ENCODE results near the gene DHRSX.
A peak's percentile ranks its signal among the peaks of the same experiment; 100 is the strongest.
"Not testable (repeated sequence)": the region's sequence is repeated elsewhere in the genome, so short reads cannot be mapped to it uniquely, and the experiment has no call there.

DHRSX gene

DNA sequence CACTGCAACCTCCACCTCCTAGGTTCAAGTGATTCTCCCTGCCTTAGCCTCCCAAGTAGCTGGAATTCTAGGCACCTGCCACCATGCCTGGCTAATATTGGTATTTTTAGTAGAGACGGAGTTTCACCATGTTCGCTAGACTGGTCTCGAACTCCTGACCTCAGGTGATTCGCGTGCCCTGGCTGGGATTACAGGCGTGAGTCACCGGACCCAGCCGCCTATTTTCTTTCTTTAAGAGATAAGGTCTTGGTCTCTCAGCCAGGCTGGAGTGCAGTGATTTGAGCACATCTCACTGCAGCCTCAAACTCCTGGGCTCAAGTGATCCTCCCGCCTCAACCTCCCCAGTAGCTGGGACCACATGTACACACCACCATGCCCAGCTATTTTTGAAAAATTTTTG, 166.5 kb downstream of the DHRSX start:
- no peak for FAIRE-seq

DNA sequence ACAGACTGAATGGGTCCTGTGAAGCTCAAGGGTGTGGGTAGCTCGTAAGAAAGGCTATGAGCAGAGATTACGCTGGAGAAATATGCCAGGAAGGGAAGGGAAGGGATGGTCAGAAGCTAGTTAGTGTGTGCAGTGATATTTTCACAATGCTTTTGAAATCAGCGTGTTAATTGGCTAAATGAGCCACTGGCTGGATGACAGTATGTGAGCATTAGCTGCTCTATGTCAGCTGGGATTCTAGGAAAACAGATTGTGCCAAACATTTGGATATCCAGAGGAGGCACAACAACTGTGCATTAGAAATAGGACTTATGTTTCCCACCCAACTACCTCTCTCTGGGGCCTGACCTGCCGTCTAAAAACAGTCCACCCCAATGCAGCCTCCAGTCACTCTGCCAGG, 168.5 kb downstream of the DHRSX start:
- no peak for FAIRE-seq

More for the DNA sequence above, 166.5 kb downstream of the DHRSX start:
- DNase-seq (ENCODE audit: extremely low spot score, insufficient read length, low read depth) = no peak

DNA sequence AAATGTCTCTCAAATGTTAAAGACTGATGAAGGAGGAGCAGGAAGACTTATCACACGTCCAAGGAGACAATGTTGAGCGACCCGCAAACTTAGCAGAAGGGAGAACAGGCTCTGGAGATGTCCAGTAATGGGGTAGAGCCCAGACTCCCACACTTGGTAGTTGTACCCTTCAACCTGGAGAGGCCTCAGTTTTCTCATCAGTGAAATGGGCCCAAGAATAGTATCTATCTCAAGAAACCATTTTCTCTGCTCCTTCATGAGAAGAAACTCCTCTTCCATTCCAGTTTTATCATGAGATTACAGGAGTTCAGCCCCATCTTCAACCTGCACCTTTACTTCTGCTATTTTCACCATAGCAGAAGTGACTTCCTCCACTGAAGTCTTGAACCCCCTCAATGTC, 169.9 kb downstream of the DHRSX start:
- DNase-seq (ENCODE audit: extremely low spot score, insufficient read length, low read depth) = no peak
- FAIRE-seq = no peak

More for the DNA sequence above, 168.5 kb downstream of the DHRSX start:
- DNase-seq (ENCODE audit: extremely low spot score, insufficient read length, low read depth) = no peak

DNA sequence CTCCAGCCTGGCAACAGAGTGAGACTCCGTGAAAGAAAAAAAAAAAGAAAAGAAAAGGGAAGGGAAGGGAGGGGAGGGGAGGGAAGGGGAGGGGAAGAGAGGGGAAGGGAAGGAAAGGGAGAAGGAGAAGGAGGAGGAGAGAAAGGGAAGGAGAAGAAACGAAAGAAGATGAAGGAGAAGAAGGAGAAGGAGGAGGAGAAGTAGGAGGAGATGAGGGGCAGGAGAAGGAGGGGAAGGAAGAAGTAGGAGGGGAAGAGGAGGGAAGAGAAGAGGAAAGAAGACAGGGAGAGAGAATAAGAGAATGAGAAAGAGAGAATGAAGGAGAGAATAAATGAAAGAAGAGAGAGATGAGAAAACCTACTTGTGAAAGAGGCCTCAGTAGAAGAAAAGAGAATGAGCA, 170.3 kb downstream of the DHRSX start:
- DNase-seq (ENCODE audit: extremely low spot score, insufficient read length, low read depth) (no peak), FAIRE-seq (no peak)

DNA sequence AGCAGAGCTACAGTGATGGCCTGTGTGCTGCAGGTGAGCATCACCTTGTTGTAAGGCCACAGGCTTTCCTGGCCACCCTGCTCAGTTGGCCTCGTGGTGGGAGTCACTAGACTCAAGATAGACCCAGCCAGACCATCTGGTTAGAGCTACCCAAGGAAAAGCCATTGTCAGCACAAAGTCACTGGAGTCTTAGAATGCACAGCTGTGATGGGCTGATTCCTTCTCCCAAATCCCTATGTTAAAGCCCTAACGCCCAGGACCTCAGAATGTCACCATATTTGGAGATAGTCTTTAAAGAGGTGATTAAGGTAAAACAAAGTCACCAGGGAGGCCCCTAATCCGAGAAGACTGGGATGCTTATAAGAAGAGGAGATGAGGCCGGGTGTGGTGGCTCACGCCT, 173.4 kb downstream of the DHRSX start:
- FAIRE-seq = no peak
- DNase-seq (ENCODE audit: extremely low spot score, insufficient read length, low read depth) = no peak

DNA sequence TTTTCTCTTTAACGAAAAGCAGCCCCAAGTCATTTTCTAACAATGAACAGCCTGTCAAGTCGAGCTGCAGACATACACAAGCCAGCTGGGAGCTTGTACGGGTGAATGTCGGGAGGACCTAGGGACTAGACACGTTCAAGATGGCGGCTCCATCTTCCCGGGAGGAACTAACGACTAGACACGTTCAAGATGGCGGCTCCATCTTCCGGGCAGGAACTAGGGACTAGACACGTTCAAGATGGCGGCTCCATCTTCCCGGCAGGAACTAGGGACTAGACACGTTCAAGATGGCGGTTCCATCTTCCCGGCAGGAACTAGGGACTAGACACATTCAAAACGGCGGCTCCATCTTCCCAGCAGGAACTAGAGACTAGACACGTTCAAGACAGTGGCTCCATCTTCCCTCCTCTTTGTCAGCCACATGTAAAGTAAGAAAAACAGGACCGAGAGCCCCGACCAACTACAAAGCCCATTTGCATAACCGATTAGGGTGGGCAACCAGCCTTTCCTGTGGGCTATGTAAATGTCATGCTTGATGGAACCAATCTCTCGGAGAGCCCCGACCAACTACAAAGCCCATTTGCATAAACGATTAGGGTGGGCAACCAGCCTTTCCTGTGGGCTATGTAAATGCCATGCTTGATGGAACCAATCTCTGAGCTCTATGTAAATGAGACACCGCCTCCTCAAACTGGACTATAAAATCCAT, 175.5 kb downstream of the DHRSX start:
- FAIRE-seq (peak; percentile 42), DNase-seq (ENCODE audit: extremely low spot score, insufficient read length, low read depth) (no peak)

DNA sequence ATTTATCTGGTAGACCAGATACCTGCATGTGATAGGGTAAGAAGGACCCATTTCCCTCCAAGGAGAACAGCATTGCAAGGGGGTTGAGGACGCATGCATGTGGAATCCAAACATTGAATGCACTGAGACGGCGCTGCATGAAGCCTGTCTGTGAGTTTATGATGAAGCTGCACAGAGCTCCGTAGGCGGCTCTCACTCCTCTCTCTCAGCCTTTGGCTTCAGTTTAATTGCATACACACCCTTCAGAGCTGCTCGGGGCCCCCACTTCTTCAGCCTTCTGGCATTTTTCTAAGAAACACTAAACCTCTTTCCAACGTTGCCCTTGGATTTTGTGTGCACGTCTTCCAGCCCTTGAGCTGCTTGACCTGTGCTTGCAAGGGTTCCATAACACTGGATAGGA, 176.6 kb downstream of the DHRSX start:
- FAIRE-seq = no peak
- no peak for DNase-seq (ENCODE audit: extremely low spot score, insufficient read length, low read depth)

DNA sequence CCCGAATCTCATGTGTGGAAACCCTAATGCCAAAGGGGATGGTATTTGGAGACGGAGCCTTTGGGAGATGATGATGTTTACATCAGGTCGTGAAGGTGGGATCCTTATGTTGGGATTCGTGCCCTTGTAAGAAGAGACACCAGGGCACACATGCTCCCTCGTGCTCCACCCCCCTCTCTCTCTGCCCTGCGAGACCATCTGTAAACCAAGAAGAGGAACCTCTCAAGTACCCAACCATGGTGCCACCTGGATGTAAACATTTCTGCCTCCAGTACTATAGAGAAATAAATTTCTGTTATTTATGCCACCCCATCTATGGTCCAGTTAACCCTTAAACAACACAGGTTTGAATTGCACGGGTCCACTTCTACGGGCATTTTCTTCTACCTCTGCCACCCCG, 179.4 kb downstream of the DHRSX start:
- DNase-seq (ENCODE audit: extremely low spot score, insufficient read length, low read depth) (no peak), FAIRE-seq (no peak)

DNA sequence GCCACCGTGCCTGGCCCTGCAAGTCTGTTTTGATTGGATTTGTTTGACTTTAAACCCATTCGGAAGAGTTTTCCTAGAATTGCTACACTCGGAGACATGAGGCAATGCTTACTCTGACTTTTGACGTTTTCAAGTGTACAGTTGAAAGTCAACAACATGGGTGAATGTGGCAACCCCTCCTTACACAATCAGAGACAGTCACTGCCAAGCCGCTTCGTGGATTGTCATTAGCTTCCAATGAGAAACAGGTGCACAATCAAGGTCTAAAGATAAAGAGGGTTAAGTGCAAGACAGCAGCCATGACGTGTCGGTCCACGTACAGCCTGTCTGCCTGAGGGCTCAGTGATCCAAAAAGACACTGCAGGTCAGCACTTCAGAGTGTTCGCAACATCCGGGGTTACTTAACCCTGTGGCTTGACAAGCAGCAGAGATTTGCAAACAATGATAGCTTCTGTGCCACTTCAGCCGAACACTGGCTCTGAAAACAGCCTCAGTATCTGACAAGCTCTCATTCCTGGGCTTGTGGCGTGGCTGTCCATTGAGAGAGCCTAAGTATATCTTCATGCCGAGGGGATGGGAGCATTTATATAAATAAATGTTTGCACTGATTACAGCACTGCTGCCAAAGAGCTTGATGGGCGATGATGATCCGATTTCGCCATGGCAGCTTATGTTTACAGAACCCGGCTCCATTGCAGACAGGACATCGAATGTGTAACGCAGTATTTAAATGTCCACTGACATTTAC, 180.0 kb downstream of the DHRSX start:
- no peak for DNase-seq (ENCODE audit: extremely low spot score, insufficient read length, low read depth)
- no peak for FAIRE-seq

DNA sequence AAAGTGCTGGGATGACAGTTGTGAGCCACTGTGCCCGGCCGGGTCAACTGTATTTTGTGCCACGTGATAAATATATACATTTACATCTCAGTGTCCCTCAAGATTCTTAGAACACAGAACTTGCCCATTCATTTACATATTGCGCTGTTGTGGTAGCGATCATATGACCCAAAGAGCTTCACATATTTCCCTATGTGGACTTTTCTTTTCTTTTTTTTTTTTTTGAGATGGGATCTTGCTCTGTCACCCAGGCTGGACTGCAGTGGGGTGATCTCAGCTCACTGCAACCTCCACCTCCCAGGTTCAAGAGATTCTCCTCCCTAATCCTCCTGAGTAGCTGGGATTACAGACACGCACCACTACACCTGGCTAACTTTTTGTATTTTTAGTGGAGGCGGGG, 180.7 kb downstream of the DHRSX start:
- DNase-seq (ENCODE audit: extremely low spot score, insufficient read length, low read depth) (no peak), FAIRE-seq (no peak)

DNA sequence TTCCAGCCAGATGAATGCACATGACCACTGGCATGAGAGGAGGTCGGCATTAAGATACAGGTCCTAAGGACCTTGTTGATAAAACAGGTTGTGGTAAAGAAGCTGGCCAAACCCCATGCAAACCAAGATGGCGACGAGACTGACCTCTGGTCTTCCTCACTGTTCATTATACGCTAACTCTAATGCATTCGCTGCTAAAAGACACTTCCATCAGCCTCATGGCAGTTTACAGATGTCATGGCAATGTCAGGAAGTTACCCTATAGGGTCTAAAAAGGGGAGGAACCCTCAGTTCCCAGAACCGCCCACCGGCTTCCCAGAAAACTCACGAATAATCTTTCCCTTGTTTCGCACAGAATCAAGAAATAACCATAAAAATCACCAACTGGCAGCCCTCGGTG, 182.4 kb downstream of the DHRSX start:
- DNase-seq (ENCODE audit: extremely low spot score, insufficient read length, low read depth) (no peak), FAIRE-seq (no peak)

DNA sequence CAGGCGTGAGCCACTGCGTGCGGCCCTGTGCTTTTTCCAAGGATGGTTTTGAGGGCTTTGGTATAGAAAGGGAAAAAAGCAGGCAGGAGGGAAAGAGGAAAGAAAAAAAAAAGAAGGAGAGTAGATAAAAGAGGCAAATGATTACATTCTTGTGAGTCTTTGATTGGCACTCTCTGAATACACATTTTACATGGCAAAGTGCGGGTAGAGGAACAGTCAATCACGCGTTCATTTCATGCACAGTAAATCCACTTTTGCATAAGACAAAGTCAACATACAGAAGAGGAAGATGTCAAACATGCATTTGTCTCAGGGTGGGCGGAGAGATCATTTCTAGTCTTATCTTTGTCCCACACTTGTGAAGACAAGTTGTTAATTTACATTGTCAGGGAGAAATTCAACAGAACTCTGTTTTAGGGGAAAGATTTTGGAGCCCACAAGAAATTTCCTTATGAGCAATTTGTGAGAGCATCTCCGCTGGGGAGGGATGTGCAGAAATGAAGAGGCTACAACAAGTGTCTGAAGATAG, 183.2 kb downstream of the DHRSX start:
- DNase-seq (ENCODE audit: extremely low spot score, insufficient read length, low read depth) = no peak
- no peak for FAIRE-seq

DNA sequence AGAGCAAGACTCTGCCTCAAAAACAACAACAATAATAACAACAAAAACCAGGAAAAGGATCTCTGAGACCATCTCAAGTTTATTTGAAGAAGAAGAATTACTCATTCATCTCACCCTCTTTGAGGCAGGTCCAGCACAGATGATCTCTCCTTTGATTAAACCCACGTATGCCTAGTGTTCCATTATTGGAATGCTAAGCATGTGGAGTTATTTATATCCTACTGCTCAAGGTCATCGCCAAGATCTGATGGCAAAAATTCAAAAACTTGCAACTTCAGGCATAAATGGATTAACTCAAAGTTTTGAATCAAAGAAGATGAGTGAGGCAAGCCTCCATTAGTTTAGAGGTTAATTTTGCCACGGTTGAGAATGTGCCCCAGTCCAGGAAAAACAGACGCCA, 184.2 kb downstream of the DHRSX start:
- FAIRE-seq = no peak
- no peak for DNase-seq (ENCODE audit: extremely low spot score, insufficient read length, low read depth)

DNA sequence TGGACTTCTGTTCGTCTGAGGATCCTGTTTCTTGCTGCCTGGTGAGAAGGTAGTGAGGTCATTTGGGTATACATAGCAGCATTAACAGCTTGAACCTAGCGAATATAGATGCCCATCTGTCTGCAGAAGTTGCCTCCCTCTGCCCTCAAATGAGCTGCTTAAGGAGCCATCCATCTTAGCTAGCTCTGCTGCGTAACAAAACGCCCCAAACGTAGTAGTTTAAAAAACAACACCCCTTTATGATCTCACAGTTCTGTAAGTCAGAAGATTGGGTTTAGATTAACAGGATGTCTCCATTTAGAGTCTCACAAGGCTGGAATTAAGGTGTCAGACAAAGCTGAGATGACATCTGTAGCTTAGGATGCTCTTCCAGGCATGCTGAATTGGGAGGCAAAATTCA, 185.3 kb downstream of the DHRSX start:
- FAIRE-seq = no peak

DNA sequence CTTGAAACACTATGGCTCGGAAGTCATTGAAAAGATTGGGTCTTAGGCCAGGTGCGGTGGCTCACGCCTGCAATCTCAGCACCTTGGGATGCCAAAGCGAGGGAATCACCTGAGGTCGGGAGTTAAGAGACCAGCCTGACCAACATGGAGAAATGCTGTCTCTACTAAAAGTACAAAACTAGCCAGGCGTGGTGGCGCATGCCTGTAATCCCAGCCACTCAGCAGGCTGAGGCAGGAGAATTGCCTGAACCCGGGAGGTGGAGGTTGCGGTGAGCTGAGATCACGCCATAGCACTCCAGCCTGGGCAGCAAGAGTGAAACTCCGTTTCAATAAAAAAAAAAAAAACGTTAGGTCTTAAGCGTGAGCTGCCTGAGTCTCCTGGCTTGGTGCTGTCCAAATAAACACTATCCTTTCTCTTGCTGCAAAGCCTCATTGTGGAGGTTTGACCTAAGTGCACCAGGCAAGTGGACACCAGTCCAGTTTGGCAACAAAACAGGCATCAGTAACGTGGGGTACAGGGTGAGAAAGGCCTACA, 185.9 kb downstream of the DHRSX start:
- DNase-seq (ENCODE audit: extremely low spot score, insufficient read length, low read depth) (no peak), FAIRE-seq (no peak)

More for the DNA sequence above, 185.3 kb downstream of the DHRSX start:
- DNase-seq (ENCODE audit: extremely low spot score, insufficient read length, low read depth) = no peak

DNA sequence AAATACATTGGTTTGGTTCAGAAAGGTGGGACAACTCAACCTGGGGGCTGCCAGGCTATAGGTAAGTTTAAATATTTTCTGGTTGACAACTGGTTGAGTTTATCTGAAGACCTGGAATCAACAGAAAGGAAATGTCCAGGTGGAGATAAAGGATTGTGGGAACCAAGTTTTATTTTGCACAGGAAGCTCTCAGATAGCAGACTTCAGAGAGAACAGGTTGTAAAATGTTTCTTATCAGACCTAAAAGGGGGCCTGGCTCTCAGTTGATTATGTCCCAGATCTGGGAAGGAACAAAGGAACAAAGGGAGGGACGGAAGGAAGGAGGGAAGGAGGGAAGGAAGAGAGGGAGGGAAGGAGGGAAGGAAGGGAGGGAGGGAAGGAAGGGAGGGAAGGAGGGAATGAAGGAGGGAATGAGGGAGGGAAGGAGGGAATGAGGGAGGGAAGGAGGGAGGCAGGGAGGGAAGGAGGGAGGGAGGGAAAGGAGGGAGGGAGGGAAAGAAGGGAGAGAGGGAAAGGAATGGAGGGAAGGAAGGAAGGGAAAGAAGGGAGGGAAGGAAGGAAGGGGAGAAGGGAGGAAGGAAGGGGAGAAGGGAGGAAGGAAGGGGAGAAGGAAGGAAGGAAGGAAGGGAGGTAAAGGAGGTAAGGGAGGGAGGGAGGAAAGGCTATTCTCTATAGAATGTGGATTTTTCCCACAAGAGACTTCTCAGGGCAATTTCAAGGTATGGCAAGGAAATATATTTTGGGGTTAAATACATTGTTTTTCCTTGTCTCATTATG, 186.7 kb downstream of the DHRSX start:
- FAIRE-seq = no peak
- DNase-seq (ENCODE audit: extremely low spot score, insufficient read length, low read depth) = no peak

DNA sequence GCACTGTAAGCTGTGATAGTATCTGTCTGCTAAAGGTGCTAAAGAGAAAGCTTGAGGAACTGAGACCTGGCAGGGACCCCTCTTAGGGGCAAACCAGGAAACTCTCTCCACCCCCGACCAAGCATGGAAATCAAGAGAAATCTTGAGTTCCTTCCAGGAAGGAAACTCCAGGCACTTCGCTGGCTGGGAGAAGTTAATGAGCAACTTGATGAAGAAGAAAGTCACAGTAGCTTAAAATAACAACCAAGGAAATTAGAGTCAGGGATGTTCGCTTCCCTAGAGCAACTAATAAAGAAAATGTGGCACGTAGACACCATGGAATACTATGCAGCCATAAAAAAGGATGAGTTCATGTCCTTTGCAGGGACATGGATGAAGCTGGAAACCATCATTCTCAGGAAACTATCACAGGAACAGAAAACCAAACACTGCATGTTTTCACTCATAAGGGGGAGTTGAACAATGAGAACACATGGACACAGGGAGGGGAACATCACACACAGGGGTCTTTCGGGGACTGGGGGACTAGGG, 188.7 kb downstream of the DHRSX start:
- DNase-seq (ENCODE audit: extremely low spot score, insufficient read length, low read depth); FAIRE-seq: not testable (repeated sequence)

DNA sequence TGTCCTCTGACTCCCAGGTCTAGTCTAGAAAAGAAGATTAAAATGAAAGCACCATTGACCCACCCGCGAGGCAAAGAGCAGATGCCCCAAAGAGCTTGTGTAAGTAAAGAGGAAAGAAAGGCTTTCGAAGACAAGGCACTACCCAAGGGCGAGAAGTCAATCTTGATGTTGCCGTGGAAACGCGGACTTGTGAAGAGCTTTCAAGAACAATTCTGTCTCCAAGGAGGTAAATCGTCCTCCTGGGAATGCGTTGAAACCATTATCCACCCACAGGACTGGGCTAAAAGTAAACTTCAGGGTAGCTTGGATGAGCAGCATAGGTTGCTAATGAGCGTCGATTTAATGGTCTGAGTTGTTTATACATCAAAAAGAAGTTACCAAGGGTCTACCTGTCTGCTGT, 189.3 kb downstream of the DHRSX start:
- FAIRE-seq = no peak
- no peak for DNase-seq (ENCODE audit: extremely low spot score, insufficient read length, low read depth)

DNA sequence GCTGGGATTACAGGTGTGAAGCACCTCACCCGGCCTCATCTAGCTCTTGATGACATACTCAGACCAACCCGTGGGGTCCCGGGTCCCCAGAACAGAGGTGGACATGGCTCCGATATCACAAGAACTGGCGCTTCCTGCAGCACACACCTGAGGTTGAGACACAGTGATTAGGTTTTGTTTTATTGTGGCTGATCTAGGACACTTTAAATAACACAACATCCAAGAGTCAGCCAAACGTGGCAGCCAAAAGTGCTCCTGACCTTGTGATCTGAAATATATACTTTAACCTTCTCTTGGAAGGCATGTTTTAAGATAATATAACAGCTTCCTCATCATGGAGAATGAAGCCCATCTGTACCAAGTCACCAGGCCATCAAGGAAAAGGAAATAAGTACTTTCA, 198.9 kb downstream of the DHRSX start:
- no peak for FAIRE-seq
- no peak for DNase-seq (ENCODE audit: extremely low spot score, insufficient read length, low read depth)

DNA sequence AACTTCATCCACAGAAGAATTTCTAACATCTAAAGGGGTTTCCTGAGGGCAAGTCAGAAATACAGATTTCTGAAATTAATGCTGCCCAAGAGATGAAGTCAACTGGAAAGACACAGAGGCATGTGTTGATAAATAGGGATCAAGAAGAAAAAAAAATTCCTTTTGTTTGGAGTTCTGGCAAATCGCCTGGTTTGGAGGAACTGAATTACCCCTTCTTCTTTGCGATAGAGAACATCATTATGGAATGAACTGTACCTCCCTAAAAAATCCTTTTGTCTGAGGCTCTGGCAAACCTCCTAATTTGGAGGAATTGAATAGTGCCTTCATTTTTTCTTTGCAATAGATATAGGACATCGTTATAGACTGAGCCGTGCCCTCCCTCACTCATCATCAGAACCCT, 200.9 kb downstream of the DHRSX start:
- DNase-seq (ENCODE audit: extremely low spot score, insufficient read length, low read depth) = no peak
- FAIRE-seq = no peak
